HG02759 (cell line): ENCODE data around the gene KCNJ1.

Experiments
- ATAC-seq: cut with Tn5 transposase; IDR thresholded peaks from one replicate; pipeline ENCODE4 v1.9.1; 2021; ENCODE audit warnings: mild to moderate bottlenecking, moderate library complexity; ENCODE audit not compliant: unreplicated experiment

KCNJ1 gene

DNA sequence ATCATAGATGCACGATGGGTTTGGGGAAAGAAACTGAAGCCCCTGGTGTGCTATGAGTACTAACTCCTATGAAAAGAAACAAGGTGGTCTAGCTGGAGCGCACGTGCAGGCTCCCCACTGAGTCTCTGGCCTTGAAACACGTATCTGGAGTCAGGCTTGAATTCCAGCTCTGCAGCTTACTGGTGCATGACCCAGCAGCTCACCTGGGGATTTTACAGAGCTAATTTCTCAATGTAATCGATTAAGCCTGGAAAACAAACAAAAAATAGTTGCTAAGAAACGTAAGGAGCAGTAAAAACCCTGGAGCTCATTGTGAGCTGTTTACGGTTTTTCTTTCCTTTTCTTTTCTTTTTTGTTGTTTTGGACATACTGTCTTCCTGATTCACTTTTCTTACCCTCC, 12.3 kb downstream of the KCNJ1 start:
- ATAC-seq, result no peak

GRCh38 chr11:128853559-128853958, 13.5 kb downstream of the KCNJ1 start:
- ATAC-seq, result no peak

GRCh38 chr11:128852327-128853023, 14.6 kb downstream of the KCNJ1 start:
- no peak for ATAC-seq

DNA sequence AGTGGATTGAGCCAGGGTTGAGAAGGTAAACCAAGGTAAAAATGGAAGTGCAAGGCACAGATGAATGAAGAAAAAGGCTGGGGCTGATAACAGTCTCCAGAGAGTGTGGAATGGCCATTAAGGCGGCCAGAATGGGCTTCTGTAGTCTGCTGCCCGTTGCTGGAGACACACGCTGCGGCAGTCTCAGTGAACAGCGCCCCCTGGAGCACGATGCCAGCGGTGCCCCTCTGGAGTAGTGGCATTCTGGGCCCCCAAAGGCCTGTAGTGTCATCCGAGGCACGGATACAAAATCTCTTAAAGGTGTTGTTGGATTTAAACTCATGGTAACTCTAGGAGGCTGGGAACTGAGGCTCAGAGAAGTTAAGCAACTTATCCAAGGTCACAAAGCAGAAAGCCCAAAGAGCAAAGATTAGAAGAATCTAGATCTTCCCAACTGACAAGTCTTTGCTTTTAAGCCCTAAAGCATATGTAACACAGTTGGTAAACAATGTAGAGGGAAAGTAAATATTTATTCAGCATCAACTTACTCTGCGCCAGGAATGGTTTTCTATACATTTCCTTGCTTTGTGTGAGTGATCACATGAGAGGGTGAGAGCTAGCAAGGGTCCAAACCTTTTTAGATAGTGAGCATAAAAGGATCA, 18.2 kb downstream of the KCNJ1 start:
- ATAC-seq, result peak; percentile 94

DNA sequence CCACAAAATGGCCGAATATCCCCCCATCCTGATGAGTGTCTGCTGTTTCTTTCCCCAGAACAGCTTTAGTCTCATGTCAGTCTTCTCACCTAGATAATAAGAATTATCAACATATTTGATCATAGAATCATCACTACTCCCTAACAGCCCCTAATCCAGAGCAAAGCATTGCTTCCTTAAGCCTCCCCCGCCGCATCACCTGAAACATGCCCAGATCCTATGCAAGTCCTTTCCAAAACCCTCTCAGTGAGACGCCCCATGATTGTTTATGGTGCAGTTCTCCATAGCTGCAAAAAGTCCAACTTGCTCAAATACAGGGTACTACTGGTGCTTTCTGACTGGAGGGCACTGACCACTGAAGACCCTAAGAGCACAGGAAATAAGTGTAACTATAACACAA, 20.1 kb downstream of the KCNJ1 start:
- ATAC-seq, result no peak

- ATAC-seq, result no peak
These were observed 21.7 kb downstream of the KCNJ1 start for GRCh38 chr11:128845334-128845780.

DNA sequence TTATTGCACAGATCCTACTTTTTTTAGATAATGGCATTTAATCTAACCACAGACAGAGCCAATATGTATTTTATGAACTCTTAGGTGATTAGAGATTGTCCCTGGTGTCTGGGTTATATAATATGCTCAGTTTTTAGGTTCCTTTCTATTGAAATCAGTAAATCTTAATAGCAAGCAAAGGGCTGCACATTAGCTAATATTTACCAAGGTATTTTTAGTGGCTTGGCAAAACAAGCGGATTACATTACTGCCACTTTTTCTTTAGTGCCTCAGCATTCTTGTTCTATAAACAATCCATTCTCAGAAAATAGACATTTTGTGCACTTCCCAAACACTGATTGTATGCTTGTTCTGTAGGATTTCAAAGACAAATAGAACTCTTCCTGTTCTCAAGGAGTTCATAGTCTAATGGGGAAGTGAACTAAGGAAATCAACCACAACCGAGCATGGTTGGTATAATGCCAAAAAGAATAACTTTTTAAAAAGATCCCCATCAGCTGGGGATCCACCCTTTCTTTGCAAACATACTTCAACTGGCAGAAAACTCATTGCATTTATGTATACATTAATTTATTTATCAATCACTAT, 23.8 kb downstream of the KCNJ1 start:
- ATAC-seq, result no peak

DNA sequence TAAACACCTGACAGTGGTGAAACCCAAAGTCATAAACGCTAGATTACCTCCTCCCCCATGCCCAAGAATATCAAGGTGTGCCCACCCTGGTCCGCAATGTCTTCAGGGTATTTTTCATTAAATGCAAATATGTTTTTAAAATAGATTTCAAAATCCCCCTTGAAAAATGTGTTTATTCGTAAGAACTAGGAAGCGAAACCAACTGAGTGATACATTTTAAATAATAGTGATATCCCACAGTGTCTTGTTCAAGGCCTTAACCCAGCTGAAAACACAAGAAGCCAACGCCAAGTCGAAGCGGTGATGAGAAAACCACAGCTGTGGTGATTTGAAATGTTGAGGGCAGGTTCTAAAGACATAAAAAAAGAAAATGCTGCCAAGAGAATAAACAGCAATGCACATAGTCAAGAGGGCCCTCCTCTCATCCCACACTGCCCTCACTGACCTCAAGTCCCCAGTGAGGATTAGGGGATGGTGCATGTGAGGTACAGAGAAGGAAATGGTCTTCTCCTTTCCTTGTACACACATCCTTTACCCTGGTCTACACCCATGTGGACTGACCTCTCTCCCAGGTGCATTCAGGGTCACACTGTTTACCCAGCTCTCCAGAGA, 25.5 kb downstream of the KCNJ1 start:
- peak; percentile 74 for ATAC-seq

GRCh38 chr11:128840783-128841182, 26.3 kb downstream of the KCNJ1 start:
- no peak for ATAC-seq

GRCh38 chr11:128840137-128840536, 27.0 kb downstream of the KCNJ1 start:
- no peak for ATAC-seq

DNA sequence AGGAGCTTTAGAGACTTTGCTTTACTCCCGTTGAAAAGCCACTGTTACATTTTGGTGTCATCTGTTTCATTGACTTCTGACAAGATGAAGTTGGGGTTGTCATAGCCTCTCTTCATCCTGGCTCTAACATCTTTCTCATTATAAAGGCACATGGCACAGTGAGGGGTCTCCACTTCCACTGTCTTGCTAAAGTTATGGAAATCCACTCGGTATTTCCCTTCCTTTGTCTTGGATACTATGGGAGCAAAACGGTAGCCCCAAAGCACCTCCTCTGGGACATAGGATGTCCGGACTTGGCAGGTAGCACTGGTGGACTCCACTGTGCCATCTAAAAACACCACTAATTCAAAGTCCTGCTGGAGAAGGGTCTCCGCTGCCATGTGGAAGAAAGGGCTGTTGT, 28.0 kb downstream of the KCNJ1 start:
- no peak for ATAC-seq

DNA sequence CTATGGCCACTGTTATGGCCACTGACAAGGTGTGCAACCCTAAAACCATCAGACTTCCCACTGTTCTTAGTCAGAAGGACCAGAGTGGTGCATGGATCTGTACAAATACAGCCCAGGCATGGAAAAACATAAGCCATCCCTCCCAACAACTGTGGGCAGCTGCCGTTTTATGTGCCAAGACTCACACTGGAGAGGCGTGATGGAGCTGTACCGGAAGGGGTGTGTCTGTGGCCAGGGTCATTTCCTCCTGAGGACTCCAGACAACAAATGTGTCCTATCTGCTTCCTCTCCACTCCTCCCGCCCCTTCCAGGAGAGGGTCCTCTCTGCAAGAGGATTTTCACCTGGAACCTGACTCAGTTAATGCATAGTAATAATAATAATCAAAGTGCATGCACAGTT, 29.5 kb downstream of the KCNJ1 start:
- no peak for ATAC-seq

GRCh38 chr11:128835741-128836430, 31.2 kb downstream of the KCNJ1 start:
- ATAC-seq, result no peak

DNA sequence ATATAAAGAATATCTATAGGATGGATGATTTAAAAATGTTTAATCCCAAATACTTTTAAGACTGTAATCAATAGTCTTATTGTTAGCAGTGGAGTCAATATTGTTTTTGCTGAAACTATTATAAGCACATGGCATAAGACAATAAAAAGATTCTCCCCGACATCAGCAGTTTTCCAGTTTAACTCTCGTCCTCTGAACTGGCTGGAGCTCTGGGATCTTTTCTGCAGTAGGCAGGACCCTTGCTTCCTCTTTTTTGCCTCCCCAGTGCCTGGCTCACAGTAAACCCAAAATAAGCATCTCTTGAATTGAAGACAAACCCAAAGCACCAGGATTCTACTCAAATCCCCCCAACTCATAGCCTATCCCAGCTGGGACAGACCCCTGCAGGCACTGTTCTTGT, 32.9 kb downstream of the KCNJ1 start:
- no peak for ATAC-seq

DNA sequence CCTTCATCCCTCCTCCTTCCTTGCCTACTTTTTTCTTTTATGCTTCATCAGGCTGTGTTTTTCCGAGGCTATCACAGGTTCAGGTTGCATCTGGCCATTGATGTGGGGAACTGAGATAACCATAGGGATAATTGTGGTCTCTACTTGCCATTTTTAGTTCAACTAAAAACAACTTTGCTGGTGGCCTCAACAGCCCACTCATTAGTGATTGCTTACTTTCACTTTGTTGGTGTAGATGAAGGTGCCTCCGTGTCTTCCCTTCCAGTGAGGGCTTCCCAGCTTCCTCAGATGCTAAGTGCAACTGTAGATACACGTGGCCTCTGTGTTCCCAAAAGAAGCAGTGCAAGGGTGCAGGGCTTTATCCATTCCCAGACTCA, 35.0 kb downstream of the KCNJ1 start:
- no peak for ATAC-seq

- ATAC-seq, result peak; percentile 86
These were observed 35.6 kb downstream of the KCNJ1 start for GRCh38 chr11:128831174-128832120.

GRCh38 chr11:128830290-128831173, 36.6 kb downstream of the KCNJ1 start:
- peak; percentile 22 for ATAC-seq

GRCh38 chr11:128828350-128828749, 38.7 kb downstream of the KCNJ1 start:
- ATAC-seq, result no peak

GRCh38 chr11:128827191-128827893, 39.8 kb downstream of the KCNJ1 start:
- ATAC-seq, result no peak
